Aorta (tissue), 5 donors: Measurements from ENCODE around the gene ZBED4. TPM values are rescaled to one million over a fixed set of nuclear protein-coding genes. Genes with fewer than 3 reads are reported as not detected.

Experiments used
- ATAC-seq: fragments of 200-7000 bp; cut with Tn5 transposase; one replicate; pipeline ENCODE4 v1.9.1; 2022; ENCODE audit warnings: moderate library complexity; ENCODE audit not compliant: low FRiP score
- DNase-seq, 2 donors: peaks; one replicate each; pipeline ENCODE4 v3.0.0-alpha.2; 2020
- H3K27ac ChIP-seq, 2 donors: one replicate each; pipeline ENCODE4 v1.5.1; 2013; ENCODE audit warnings: low read length in 2 of 2, mild to moderate bottlenecking in 2 of 2, moderate library complexity in 2 of 2, control low read depth in 1 of 2, inconsistent platforms in 1 of 2, low read depth in 1 of 2
- H3K27me3 ChIP-seq, 2 donors: one replicate each; pipeline ENCODE4 v1.6.1; 2013; ENCODE audit warnings: control low read depth in 1 of 2, low read length in 1 of 2, mild to moderate bottlenecking in 1 of 2, moderate library complexity in 1 of 2; ENCODE audit not compliant: insufficient read depth in 2 of 2, control insufficient read depth in 1 of 2
- H3K36me3 ChIP-seq, 2 donors: one replicate each; pipeline ENCODE4 v1.6.1; 2013; ENCODE audit warnings: control low read depth in 1 of 2, low read length in 1 of 2, mild to moderate bottlenecking in 1 of 2; ENCODE audit not compliant: insufficient read depth in 2 of 2, control insufficient read depth in 1 of 2
- H3K4me1 ChIP-seq, 2 donors: one replicate each; pipeline ENCODE4 v1.6.1; 2013; ENCODE audit warnings: low read length in 2 of 2, control low read depth in 1 of 2, mild to moderate bottlenecking in 1 of 2, moderate library complexity in 1 of 2; ENCODE audit not compliant: insufficient read depth in 2 of 2, control insufficient read depth in 1 of 2
- H3K4me3 ChIP-seq, 2 donors: one replicate each; pipeline ENCODE4 v1.5.1; 2013; ENCODE audit warnings: low read length in 2 of 2, control low read depth in 1 of 2, mild to moderate bottlenecking in 1 of 2
- H3K9me3 ChIP-seq: one replicate; pipeline ENCODE4 v1.6.1; 2013; ENCODE audit warnings: mild to moderate bottlenecking, low read length; ENCODE audit not compliant: control insufficient read depth
- WGBS, 2 donors: extraction: QIAGEN DNeasy Blood & Tissue Kit; methylation state at CpG; one replicate each; pipeline ENCODE4 v1.1.7; 2013; 5-methylcytosine and 5-hydroxymethylcytosine counted together
- intact Hi-C, 2 donors: fragments of 100-400 bp; cut with DNase I; formaldehyde crosslinking; loops; one replicate each; pipeline versions ENCODE4 v1.14.2 to v1.15.0; 2022
- polyA plus RNA-seq, 2 donors: library from polyadenylated mRNA; stranded (reverse); fragments of 200-250 nt; gene quantifications; one replicate each; pipeline ENCODE4 v1.2.3, GENCODE V29; 2013
- total RNA-seq, 2 donors: library from RNA; stranded (reverse); fragmentation: NEBNext Ultra II Directional; extraction: Animal tissue kit (Norgen Biotek cat#: 25700); gene quantifications; one replicate each; pipeline ENCODE4 v1.2.1, GENCODE V29; 2021
- donor health status: healthy with polysubstance abuse.
- donor health status: Bipolar disorder and iron deficiency.
- donor health status: DM: no; HTN: no; CAD: no.
- donor health status: DM: no; HTN: no; CAD: no.
- donor health status: DM: yes; HTN: yes; CAD: no.

Gene ZBED4
- total and polyA plus RNA-seq, 4 donors: 1.3 to 9.7 (median 5.3) TPM

DNA sequence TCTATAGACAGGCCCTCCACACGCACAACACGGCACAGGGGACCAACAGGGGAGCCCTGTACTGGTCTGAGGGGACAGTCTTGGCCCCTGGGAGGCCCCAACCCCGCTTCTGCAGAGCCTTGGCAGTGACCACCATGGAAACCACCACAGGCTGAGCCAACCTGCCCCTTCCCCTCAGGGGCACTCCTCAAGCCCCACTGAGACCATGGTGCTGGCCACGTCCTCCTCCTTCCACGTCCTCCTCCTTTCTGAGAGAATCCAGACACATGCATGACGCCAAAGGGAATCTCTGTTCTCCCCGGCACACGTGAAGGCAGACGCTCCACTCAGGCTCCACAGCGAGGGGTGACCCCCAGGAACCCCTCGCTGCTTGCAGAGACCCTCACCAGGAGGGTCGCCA, 28.7 kb upstream of the ZBED4 start:
- WGBS, 2 donors: 89 to 91% methylated on average over 12 of the region's 12 CpGs
- ATAC-seq: no peak
- intact Hi-C loops: no loop called here
- Histone ChIP-seq H3K36me3 (peaks cover 3 to 6% of the 10 kb centered on the region in 2 donors), H3K27me3 (no peaks in the 10 kb centered on the region), H3K9me3 (no peaks in the 10 kb centered on the region), H3K4me1 (peaks cover 0 to 3% of the 10 kb centered on the region in 2 donors), H3K4me3 (no peak overlapping the region), H3K27ac (no peak overlapping the region)
- no peak for DNase-seq

DNA sequence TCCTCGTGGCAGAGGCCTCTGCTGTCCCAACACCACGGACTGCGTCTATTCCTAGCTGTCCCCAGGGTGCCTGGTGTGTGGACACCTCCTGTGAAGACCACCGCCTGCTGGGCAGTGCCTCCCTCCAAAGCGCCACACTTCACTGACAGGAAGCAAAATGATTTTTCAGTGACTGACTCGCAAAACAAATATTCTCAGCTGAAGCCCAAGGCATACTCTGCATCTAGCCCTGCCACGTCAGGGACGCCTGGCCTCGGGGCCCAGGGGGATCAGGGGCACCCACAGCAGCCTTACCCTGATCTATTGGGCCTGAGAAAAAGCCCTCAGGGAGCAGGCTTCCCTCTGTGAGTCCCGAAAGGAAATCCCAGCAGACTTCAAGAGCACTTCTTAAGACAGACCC, 28.2 kb upstream of the ZBED4 start:
- H3K9me3 ChIP-seq: no peaks in the 10 kb centered on the region
- ATAC-seq: no peak
- H3K4me1 ChIP-seq: peaks cover 0 to 3% of the 10 kb centered on the region in 2 donors
- intact Hi-C loops: no loop called here
- H3K4me3 ChIP-seq: no peak overlapping the region
- H3K27me3 ChIP-seq: no peaks in the 10 kb centered on the region
- WGBS, 2 donors: 58% methylated on average over 10 of the region's 10 CpGs
- no peak for DNase-seq
- no peak overlapping the region for H3K27ac ChIP-seq
- peaks cover 3 to 6% of the 10 kb centered on the region in 2 donors for H3K36me3 ChIP-seq

DNA sequence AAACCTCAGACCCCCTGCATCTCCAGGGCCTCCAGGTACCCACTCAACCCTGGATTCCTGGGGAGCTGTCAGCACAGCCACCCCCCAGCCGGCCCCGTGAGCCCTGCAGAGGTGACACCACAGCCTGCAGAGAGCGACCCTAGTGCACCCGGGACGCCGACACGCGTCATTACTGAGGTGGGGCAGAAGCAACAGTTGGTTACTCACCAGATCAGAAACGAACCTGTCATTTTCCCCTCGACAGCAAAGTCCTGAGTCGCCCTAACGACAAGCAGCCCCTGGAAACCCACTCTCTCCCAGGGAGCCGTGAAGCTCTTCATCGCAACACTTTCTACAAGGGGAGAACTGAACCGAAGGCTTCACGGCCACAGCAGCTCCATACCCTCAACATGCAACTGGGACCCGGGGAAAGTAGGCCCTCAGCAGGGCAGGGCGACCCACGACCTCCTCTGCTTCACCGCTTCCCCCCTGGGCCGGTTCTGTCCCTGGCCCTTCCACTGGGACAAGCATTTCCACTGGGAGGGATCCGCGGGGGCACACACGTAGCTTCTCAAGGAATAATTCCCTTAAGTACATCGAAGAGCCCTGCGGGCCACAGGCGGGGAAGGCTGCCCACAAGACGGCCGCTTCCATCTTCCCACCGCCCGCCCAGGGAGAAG, 27.6 kb upstream of the ZBED4 start:
- intact Hi-C loops: no loop called here

DNA sequence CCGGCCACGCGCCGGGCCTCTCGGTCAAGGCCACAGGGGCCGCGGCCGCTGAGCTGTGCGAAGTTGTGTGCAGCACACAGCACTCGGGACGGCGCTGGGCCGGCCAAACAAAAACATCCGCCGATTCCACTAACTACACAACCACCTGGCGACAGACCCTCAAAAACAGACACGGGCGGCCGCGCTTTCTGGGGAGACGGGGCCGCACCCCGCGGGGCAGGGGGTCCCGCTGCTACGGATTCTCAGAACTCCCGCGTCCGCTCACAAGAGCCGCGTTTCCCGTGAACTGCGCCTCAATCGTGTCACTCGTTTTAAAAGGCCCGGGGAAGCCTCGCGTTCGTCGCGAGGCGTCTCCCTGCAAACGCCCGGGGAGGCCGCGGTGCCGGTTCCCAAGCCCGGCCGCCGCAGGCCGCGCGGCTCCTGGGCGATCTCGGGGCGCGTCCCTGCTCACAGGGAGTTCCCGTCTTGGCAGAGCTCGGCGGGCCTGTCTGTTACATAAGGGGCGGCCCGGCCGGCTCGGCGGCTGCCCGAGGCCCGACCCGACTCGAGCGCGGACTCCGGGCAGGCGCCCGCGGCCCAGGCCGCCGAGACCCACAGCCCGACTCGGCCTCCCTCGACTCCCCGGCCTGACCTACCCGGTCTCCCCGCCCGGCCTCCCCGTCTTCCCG, 26.9 kb upstream of the ZBED4 start:
- peak; percentile 73 to 84 for DNase-seq
- Histone ChIP-seq H3K4me1 (peaks cover 0 to 3% of the 10 kb centered on the region in 2 donors), H3K27me3 (no peaks in the 10 kb centered on the region), H3K36me3 (peaks cover 0 to 4% of the 10 kb centered on the region in 2 donors), H3K4me3 (peak overlapping the region; percentile 84 to 94), H3K27ac (peak overlapping the region in 1 of 2 donors; percentile 77), H3K9me3 (peaks cover 2% of the 10 kb centered on the region)
- intact Hi-C loops: no loop called here
- peak; percentile 77 for ATAC-seq
- 1% methylated on average over 79 to 86 of the region's 86 CpGs for WGBS, 2 donors

More for the DNA sequence above, 27.6 kb upstream of the ZBED4 start:
- DNase-seq (no peak), ATAC-seq (no peak)
- H3K9me3 ChIP-seq: no peaks in the 10 kb centered on the region
- H3K36me3 ChIP-seq: peaks cover 0 to 4% of the 10 kb centered on the region in 2 donors
- H3K27me3 ChIP-seq: no peaks in the 10 kb centered on the region
- no peak overlapping the region for H3K27ac ChIP-seq
- peak overlapping the region; percentile 84 to 94 for H3K4me3 ChIP-seq
- H3K4me1 ChIP-seq: peaks cover 0 to 3% of the 10 kb centered on the region in 2 donors
- WGBS, 2 donors: 37 to 38% methylated on average over 31 of the region's 31 CpGs

DNA sequence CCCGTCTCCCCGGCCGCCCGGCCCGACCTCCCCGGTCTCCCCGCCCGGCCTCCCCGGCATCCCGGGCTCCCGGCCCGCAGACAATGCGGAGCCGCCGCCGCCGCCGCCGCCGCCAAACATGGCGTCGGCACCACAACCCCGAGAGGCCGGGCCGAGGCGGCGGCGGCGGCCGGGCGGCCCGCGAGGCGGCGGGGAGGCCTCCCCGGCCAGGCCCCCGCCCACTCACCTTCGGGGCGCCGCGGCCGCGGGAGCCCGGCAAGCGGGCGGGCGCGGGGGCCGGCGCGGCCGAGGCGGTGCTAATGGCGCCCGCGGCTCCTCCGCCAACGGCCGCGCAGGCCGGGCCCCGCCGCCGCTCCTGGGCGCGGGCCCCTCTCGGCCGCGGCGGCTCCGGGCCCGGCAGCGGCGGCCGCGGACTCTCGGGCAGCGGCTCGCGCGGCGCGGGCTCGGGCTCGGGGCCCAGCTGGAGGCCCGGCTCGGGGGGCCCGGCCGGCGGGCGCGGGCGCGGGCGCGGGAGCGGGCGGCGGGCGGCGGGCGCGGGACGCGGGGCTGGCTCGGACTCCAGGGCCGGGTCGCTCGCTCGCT, 26.3 kb upstream of the ZBED4 start:
- H3K27me3 ChIP-seq: no peaks in the 10 kb centered on the region
- peaks cover 0 to 3% of the 10 kb centered on the region in 2 donors for H3K4me1 ChIP-seq
- 0 to 1% methylated on average over 58 to 110 of the region's 110 CpGs for WGBS, 2 donors
- peak overlapping the region; percentile 84 to 94 for H3K4me3 ChIP-seq
- DNase-seq: no peak
- peaks cover 2% of the 10 kb centered on the region for H3K9me3 ChIP-seq
- intact Hi-C loops: no loop called here
- peaks cover 0 to 4% of the 10 kb centered on the region in 2 donors for H3K36me3 ChIP-seq
- H3K27ac ChIP-seq: peak overlapping the region; percentile 77 to 91
- ATAC-seq: no peak

DNA sequence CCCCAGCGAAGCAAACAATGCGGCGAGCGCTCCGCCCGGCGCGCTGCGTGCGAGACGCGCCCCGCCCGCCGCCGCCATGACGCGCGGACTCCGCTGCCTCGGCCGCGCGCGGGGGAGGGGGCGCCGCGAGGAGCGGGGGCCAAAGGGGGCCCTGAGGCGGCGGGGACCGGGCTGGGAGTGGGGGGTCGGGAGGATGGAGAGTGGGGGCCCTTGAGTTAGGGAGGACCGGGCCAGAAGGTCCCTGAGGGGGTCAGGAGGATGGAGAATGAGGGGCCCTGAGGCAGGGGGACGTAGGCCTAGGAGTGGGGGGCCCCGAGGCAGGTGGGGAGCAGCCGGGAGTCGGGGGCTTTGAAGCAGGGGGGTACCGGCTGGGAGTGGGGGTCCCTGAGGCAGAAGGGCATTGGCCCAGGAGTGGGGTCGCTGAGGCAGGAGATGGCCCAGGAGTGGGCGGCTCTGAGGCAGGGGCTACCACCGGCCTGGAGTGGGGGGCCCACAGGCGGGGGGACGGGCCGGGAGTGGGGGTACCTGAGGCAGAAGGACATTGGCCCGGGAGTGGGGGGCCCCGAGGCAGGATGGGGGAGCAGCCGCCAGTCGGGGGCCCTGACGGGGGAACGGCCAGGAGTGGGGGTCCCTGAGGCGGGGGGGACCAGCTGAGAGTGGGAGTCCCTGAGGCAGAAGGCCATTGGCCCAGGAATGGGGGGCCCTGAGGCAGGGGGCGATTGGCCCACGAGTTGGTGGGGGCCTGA, 25.6 kb upstream of the ZBED4 start, which contains the start of gene BRD1:
BRD1 (minus strand) TSS at position 21 of the 746 bp plus-strand sequence. CDS start 3,556 bp downstream, outside the sequence.
- DNase-seq (peak; percentile 72 to 87), ATAC-seq (peak; percentile 65)
- no peaks in the 10 kb centered on the region for H3K27me3 ChIP-seq
- intact Hi-C loops: no loop called here
- peaks cover 0 to 3% of the 10 kb centered on the region in 2 donors for H3K4me1 ChIP-seq
- peaks cover 2% of the 10 kb centered on the region for H3K9me3 ChIP-seq
- peak within 1 kb of the TSS; percentile 77 to 91 for H3K27ac ChIP-seq
- peak within 1 kb of the TSS; percentile 84 to 94 for H3K4me3 ChIP-seq
- peaks cover 0 to 3% of the 10 kb centered on the region in 2 donors for H3K36me3 ChIP-seq
- 22 to 23% methylated on average over 18 to 54 of the region's 54 CpGs for WGBS, 2 donors

DNA sequence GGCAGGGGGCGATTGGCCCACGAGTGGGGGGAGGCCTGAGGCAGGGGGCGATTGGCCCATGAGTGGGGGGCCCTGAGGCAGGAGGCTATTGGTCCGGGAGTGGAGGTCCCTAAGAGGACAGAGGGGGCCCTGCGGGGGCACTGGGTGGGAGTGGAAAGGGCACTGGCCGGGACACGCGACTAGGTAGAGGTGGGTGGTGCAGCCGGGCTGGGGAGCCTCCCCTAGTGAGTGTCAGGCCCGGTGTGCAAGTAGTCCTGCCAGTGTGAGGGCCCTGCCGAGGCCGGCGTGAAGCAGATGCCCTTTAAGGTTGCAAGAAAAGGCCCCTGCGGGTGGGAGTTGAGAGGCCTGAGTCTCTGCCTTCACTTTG, 25.1 kb upstream of the ZBED4 start:
- intact Hi-C loops: no loop called here
- Histone ChIP-seq H3K4me3 (no peak overlapping the region), H3K27me3 (no peaks in the 10 kb centered on the region), H3K4me1 (peaks cover 0 to 3% of the 10 kb centered on the region in 2 donors), H3K36me3 (no peaks in the 10 kb centered on the region), H3K27ac (no peak overlapping the region), H3K9me3 (peaks cover 2% of the 10 kb centered on the region)
- ATAC-seq (no peak), DNase-seq (no peak)
- WGBS, 2 donors: 95 to 97% methylated on average over 11 to 14 of the region's 14 CpGs

DNA sequence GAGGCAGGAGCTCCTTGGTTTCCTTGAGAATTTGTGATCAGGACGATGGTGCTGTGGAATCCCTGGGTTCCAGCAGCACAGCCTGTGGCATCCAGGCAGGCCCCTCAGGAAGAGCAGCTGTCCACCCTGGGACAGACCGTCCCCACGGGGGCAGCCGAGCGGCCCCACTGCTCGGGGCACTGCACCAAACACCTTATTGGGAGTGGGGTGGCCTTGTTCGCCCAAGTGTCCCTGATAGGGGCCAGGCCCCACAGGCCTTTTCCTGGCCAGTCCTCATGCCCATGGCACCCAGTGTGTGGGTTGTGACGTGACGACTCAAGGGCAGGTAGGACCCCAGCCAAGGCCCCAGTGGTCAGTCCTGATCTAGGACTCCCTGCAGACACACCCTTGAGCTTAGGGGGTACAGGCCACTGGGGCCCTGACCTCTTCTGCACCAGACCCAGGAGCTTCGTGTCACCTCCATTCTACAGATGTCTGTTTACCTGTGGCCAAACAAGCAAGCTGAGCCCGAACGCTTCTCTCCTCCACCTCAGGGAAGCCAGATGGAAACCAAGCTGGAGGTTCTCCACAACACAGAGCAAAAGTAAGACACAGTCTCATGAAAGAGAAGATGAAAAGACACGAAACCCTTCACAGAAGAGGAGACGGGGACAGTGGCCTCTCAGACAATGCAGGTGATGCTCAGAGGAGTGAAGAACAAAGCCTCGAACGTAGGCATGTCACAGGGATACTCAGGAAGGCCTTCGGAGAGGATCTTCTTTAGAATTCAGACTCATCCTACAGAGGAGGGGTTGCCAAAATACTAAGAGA, 24.4 kb upstream of the ZBED4 start:
- no peaks in the 10 kb centered on the region for H3K27me3 ChIP-seq
- H3K36me3 ChIP-seq: no peaks in the 10 kb centered on the region
- ATAC-seq: no peak
- peaks cover 2% of the 10 kb centered on the region for H3K9me3 ChIP-seq
- intact Hi-C loops: no loop called here
- no peak for DNase-seq
- H3K27ac ChIP-seq: no peak overlapping the region
- H3K4me1 ChIP-seq: peaks cover 0 to 3% of the 10 kb centered on the region in 2 donors
- WGBS, 2 donors: 97% methylated on average over 17 of the region's 17 CpGs
- no peak overlapping the region for H3K4me3 ChIP-seq
